BE2C (cell line): ENCODE measurements around the gene SERPINA6.

Source experiments
- DNase-seq: peaks from one replicate; pipeline ENCODE4 v3.0.0-alpha.2; 2020
- H3K27me3 ChIP-seq: fragments of 250-450 bp; sonication (Bioruptor Pico); 2 replicates; pipeline ENCODE4 v1.5.1; 2020; ENCODE audit warnings: mild to moderate bottlenecking
- H3K36me3 ChIP-seq: fragments of 250-450 bp; sonication (Bioruptor Pico); 2 replicates; pipeline ENCODE4 v1.5.1; 2020; ENCODE audit warnings: mild to moderate bottlenecking
- H3K4me1 ChIP-seq: fragments of 250-450 bp; sonication (Bioruptor Pico); 2 replicates; pipeline ENCODE4 v1.5.1; 2020
- H3K4me3 ChIP-seq: 2 replicates; pipeline ENCODE4 v1.5.1; 2011; ENCODE audit warnings: low read depth, low read length
- H3K9me3 ChIP-seq: fragments of 250-450 bp; sonication (Bioruptor Pico); 2 replicates; pipeline ENCODE4 v1.5.1; 2020
- TF ChIP-seq, protein P1 (sequence below): IDR thresholded peaks from 2 replicates; pipeline ENCODE4 v1.5.1; 2012; ENCODE audit warnings: mild to moderate bottlenecking, low read depth, low read length

SERPINA6 gene

DNA sequence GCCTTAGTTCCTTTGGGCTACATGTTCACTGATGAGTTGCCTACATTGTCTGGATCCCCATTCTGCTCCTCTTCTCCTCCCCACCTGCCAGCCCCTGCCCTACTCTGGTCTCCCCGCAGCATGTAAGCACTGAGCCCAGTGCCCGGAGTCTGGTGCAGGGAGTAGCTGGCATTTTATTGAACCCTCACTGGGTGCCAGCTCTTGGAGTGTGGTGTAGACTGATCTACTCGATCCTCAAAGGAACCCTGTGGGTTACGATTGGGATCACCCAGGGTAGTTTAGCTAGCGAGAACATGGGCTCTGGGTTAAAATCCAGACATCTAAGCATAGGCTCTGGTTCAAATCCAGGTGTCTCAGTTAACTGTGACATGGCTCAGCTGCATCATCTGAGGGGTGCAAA, 8.3 kb upstream of the SERPINA6 start:
- Histone ChIP-seq H3K27me3 (peaks cover 3% of the 10 kb centered on the region), H3K36me3 (no peaks in the 10 kb centered on the region), H3K4me1 (no peaks in the 10 kb centered on the region), H3K4me3 (no peak overlapping the region), H3K9me3 (no peaks in the 10 kb centered on the region)
- TF ChIP-seq, protein P1, sequence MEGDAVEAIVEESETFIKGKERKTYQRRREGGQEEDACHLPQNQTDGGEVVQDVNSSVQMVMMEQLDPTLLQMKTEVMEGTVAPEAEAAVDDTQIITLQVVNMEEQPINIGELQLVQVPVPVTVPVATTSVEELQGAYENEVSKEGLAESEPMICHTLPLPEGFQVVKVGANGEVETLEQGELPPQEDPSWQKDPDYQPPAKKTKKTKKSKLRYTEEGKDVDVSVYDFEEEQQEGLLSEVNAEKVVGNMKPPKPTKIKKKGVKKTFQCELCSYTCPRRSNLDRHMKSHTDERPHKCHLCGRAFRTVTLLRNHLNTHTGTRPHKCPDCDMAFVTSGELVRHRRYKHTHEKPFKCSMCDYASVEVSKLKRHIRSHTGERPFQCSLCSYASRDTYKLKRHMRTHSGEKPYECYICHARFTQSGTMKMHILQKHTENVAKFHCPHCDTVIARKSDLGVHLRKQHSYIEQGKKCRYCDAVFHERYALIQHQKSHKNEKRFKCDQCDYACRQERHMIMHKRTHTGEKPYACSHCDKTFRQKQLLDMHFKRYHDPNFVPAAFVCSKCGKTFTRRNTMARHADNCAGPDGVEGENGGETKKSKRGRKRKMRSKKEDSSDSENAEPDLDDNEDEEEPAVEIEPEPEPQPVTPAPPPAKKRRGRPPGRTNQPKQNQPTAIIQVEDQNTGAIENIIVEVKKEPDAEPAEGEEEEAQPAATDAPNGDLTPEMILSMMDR, result no peak
- DNase-seq, result no peak

DNA sequence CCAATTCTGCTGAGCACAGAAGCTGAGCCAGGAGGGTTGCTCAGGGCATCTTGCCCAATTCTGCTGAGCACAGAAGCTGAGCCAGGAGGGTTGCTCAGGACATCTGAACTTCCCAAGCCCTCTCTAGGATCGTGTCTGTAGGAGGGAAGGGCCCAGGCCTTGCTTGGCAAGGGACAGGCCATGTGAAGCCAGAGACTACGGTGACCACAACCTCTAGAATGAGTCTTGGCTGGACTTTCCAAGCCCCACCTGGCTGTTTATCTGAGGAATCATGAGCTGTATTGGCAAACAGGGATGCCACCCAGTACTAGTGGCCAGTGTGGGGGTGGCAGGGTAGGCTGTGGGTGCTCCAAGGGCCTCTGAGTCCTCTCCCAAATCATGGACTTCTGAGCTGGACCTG, 7.7 kb upstream of the SERPINA6 start:
- Histone ChIP-seq H3K4me3 (no peak overlapping the region), H3K27me3 (peaks cover 3% of the 10 kb centered on the region), H3K36me3 (no peaks in the 10 kb centered on the region), H3K9me3 (no peaks in the 10 kb centered on the region), H3K4me1 (no peaks in the 10 kb centered on the region)
- TF ChIP-seq, protein P1, result no peak
- DNase-seq, result no peak

DNA sequence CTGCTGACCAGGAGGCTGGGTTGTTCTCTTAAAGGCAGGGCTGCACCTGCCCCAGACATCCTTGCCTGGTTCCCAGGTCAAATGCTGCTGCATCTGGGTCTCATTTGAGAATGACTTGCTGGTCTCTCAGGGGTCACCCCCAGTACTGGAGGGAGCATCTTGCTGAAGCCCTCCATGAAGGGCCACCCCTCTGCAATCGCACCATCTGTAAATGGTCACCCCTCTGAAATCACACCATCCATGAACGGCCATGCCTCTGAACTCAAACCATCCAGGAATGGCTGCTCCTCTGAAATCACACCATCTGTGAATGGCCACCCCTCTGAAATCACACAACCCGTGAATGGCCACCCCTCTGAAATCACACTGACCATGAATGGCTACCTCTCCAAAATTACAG, 7.3 kb upstream of the SERPINA6 start:
- Histone ChIP-seq H3K9me3 (no peaks in the 10 kb centered on the region), H3K4me1 (no peaks in the 10 kb centered on the region), H3K4me3 (no peak overlapping the region), H3K27me3 (peaks cover 3% of the 10 kb centered on the region), H3K36me3 (no peaks in the 10 kb centered on the region)
- no peak for DNase-seq
- TF ChIP-seq, protein P1, result no peak

DNA sequence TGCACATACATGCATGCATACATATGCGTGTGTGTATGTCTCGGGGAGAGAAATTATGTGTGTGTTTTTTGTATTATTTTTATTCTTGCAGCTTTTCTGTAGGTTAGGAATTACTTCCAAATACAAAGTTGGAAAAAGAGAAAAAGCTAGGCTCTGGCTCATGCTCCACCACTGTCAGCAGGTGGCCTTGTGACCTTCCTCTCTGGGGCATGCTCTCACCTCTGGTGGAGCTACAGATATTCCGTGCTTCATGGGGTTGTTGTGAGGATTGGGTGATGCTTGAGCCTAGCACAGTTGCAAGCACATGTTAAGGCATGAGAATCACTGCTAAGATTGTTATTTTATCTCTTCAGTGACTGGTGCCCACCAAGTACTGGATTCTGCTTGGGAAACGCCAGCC, 6.7 kb upstream of the SERPINA6 start:
- no peaks in the 10 kb centered on the region for H3K36me3 ChIP-seq
- H3K4me1 ChIP-seq, result no peaks in the 10 kb centered on the region
- TF ChIP-seq, protein P1, result no peak
- peaks cover 3% of the 10 kb centered on the region for H3K27me3 ChIP-seq
- no peak for DNase-seq
- H3K9me3 ChIP-seq, result no peaks in the 10 kb centered on the region
- H3K4me3 ChIP-seq, result no peak overlapping the region

DNA sequence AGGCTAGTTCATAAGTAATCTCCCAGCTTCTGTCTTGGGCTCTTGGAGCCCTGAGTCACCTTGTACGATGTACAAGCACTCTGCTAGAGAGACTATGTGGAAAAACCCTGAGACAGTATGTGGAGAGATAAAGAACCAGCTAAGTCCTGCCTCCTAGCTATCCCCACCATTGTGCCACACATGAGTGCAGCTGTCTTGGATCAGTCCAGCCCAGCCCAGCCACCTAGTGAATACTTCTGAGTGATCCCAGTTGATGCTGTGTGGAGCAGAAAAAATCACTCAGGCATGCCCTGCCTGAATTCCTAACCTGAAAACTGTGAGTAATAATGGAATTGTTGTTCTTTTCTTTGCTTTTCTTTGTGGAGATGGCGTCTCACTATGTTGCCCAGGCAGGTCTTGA, 5.1 kb upstream of the SERPINA6 start:
- Histone ChIP-seq H3K36me3 (no peaks in the 10 kb centered on the region), H3K4me3 (no peak overlapping the region), H3K9me3 (no peaks in the 10 kb centered on the region), H3K27me3 (no peaks in the 10 kb centered on the region), H3K4me1 (no peaks in the 10 kb centered on the region)
- TF ChIP-seq, protein P1, result no peak
- DNase-seq, result no peak

DNA sequence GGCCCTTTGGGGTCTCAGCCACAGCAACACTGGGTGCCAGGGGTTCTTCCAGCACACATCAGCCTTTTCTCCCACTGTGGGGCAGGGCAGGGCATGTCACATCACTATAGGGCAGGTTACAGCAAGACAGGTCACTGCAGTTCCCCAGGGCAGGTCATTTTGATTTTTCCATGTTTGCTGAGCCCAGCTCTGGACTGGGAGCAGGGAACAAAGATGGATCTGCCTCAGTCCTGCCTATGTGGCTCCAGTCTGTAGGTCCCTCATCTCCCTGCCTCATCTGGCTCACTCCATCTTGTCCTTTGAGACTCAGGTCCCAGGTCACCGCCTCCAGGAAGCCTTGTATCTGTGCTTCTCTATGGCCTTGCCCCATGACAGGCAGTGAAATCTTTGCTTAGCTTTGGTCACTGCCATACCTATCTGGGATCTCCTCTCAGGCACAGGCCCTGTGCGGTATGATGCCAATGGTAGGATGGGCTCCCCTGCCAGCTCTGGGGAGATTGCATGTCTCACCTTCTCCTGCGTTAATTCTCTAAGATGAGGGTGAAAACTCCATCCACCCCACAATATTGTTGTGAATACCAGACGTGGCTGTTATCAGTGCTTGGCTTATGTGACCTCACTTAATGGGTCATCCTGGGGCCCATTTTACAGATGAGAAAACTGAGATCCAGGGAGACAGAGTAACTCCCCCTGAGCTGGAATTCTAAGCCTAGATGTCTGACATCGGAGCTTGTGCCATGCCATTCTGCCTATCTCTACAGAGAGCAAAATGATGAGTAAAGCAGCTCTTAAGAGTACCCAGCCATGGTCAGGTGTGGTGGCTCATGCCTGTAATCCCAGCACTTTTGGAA, 1.5 kb downstream of the SERPINA6 start:
- H3K36me3 ChIP-seq, result no peaks in the 10 kb centered on the region
- no peak overlapping the region for H3K4me3 ChIP-seq
- no peaks in the 10 kb centered on the region for H3K27me3 ChIP-seq
- no peaks in the 10 kb centered on the region for H3K9me3 ChIP-seq
- no peak for DNase-seq
- H3K4me1 ChIP-seq, result no peaks in the 10 kb centered on the region
- TF ChIP-seq, protein P1, result no peak
